ENCODE data around the gene HACL1. TPM values are rescaled to one million over a fixed set of nuclear protein-coding genes. Genes with fewer than 3 reads are reported as not detected.

The HACL1 gene
- total and polyA plus RNA-seq, 2 donors (not counting 1 experiment from before 2014, with no cell fraction given): 20.8 to 38.7 TPM

- Histone ChIP-seq H3K79me2 (ENCODE audit: control insufficient read depth, insufficient read depth, low read length) (peaks cover 21% of the 10 kb centered on the region), H3K27me3 (replicated peaks in 1 of 4; ENCODE audit: control extremely low read depth in 1 of 4, control insufficient read depth in 3 of 4, insufficient read depth in 4 of 4, low read length in 3 of 4) (no peaks in the 10 kb centered on the region), H3K4me1 (ENCODE audit: control insufficient read depth in 2 of 2, insufficient read depth in 2 of 2, low read length in 2 of 2) (no peaks in the 10 kb centered on the region), H3K27ac (ENCODE audit: low read length in 2 of 2) (no peak overlapping the region), H3K4me3 (ENCODE audit: control extremely low read depth in 1 of 5, extremely low read depth in 1 of 5, insufficient read depth in 1 of 5, low read depth in 2 of 5, low read length in 4 of 5) (no peak overlapping the region), H3K9me3 (ENCODE audit: control extremely low read depth in 1 of 3, control insufficient read depth in 2 of 3, insufficient read depth in 1 of 3, low read length in 2 of 3) (no peaks in the 10 kb centered on the region), H3K36me3 (replicated peaks in 1 of 2; ENCODE audit: control extremely low read depth in 1 of 2, control insufficient read depth in 1 of 2, extremely low read depth in 1 of 2, insufficient read depth in 2 of 2, low read length in 1 of 2) (no peaks in the 10 kb centered on the region), H2AFZ (ENCODE audit: insufficient read depth, low read depth, low read length, poor library complexity, severe bottlenecking) (no peak overlapping the region), H4K20me1 (ENCODE audit: control insufficient read depth, insufficient read depth, low read length, poor library complexity, severe bottlenecking) (no peaks in the 10 kb centered on the region), H3K9ac (ENCODE audit: low read length) (no peak overlapping the region), H3K4me2 (replicated peaks; ENCODE audit: low read depth, low read length, poor library complexity, severe bottlenecking) (no peak overlapping the region)
- Mint-ChIP-seq H3K27ac (no peak overlapping the region), H3K27me3 (no peaks in the 10 kb centered on the region), H3K4me3 (no peak overlapping the region), H3K9me3 (ENCODE audit: insufficient read depth) (no peaks in the 10 kb centered on the region), H3K4me1 (no peaks in the 10 kb centered on the region)
- intact Hi-C loops (cut with micrococcal nuclease): no loop called here
- TF ChIP-seq CTCF (IDR thresholded peaks at IDR 0.05) (no peak), EZH2 (IDR thresholded peaks at IDR 0.05; ENCODE audit: borderline replicate concordance, insufficient read depth, low read depth, low read length, poor library complexity, severe bottlenecking) (no peak)
- ATAC-seq (ENCODE audit: low read depth): no peak
- ChIA-PET POLR2A (no interaction called here), CTCF (no interaction called here)
- WGBS (ENCODE audit: insufficient coverage): no CpG with 5 or more reads among the region's 1 CpG
- no peak for DNase-seq
These were observed 10.6 kb upstream of the HACL1 start for GRCh38 chr3:15612001-15612400.

DNA sequence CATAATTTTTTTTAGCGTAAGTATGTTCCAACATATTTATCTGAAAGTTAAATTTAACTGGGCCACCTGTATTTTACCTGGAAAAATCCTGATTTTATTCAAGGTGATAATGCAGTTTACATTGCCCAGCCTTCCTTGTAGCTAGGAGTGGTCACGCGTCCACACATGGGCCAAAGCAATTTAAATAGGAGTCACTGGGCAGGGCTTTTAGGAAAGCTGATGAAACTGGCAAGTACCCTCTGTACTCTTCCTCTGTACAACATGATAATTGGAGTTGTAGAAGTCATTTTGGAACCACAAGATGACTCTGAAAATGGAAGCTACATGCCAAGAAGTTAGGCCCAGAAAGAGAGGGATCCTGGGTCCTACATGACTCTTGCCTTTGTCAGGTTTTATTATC, 9.6 kb upstream of the HACL1 start:
- H2AFZ ChIP-seq (ENCODE audit: insufficient read depth, low read depth, low read length, poor library complexity, severe bottlenecking): no peak overlapping the region
- intact Hi-C loops (cut with micrococcal nuclease): no loop called here
- TF ChIP-seq CTCF (IDR thresholded peaks at IDR 0.05) (no peak), EZH2 (IDR thresholded peaks at IDR 0.05; ENCODE audit: borderline replicate concordance, insufficient read depth, low read depth, low read length, poor library complexity, severe bottlenecking) (no peak)
- H3K4me1 ChIP-seq (ENCODE audit: control insufficient read depth in 2 of 2, insufficient read depth in 2 of 2, low read length in 2 of 2): no peaks in the 10 kb centered on the region
- no peaks in the 10 kb centered on the region for H3K27me3 ChIP-seq (replicated peaks in 1 of 4; ENCODE audit: control extremely low read depth in 1 of 4, control insufficient read depth in 3 of 4, insufficient read depth in 4 of 4, low read length in 3 of 4)
- H3K9me3 Mint-ChIP-seq (ENCODE audit: insufficient read depth): no peaks in the 10 kb centered on the region
- ChIA-PET CTCF (no interaction called here), POLR2A (interaction anchor here (0.7 to 1.1 kb wide), 2 partner anchors 164 to 942 kb away, joined by 3 read pairs; no protein-coding TSS in a partner anchor)
- no peaks in the 10 kb centered on the region for H3K36me3 ChIP-seq (replicated peaks in 1 of 2; ENCODE audit: control extremely low read depth in 1 of 2, control insufficient read depth in 1 of 2, extremely low read depth in 1 of 2, insufficient read depth in 2 of 2, low read length in 1 of 2)
- H3K27me3 Mint-ChIP-seq: no peaks in the 10 kb centered on the region
- H3K27ac ChIP-seq (ENCODE audit: low read length in 2 of 2): no peak overlapping the region
- no peak for DNase-seq
- ATAC-seq (ENCODE audit: low read depth): no peak
- peaks cover 21% of the 10 kb centered on the region for H3K79me2 ChIP-seq (ENCODE audit: control insufficient read depth, insufficient read depth, low read length)
- H3K9ac ChIP-seq (ENCODE audit: low read length): no peak overlapping the region
- no peaks in the 10 kb centered on the region for H4K20me1 ChIP-seq (ENCODE audit: control insufficient read depth, insufficient read depth, low read length, poor library complexity, severe bottlenecking)
- H3K4me1 Mint-ChIP-seq: no peaks in the 10 kb centered on the region
- no peak overlapping the region for H3K27ac Mint-ChIP-seq
- no peak overlapping the region for H3K4me3 Mint-ChIP-seq
- WGBS (ENCODE audit: insufficient coverage): no CpG with 5 or more reads among the region's 3 CpGs
- H3K9me3 ChIP-seq (ENCODE audit: control extremely low read depth in 1 of 3, control insufficient read depth in 2 of 3, insufficient read depth in 1 of 3, low read length in 2 of 3): no peaks in the 10 kb centered on the region
- H3K4me3 ChIP-seq (ENCODE audit: control extremely low read depth in 1 of 5, extremely low read depth in 1 of 5, insufficient read depth in 1 of 5, low read depth in 2 of 5, low read length in 4 of 5): no peak overlapping the region
- H3K4me2 ChIP-seq (replicated peaks; ENCODE audit: low read depth, low read length, poor library complexity, severe bottlenecking): no peak overlapping the region

Measured in B cell (primary cell).